Mesothelial cell of epicardium (in vitro differentiated cells): ENCODE data around the gene MGMT. TPM values are rescaled to one million over a fixed set of nuclear protein-coding genes. Genes with fewer than 3 reads are reported as not detected.

Source experiments
- DNase-seq, 2 experiments: peaks; one replicate each; pipeline ENCODE4 v3.0.0; 2021; ENCODE audit warnings: low spot score in 2 of 2; ENCODE audit not compliant: unreplicated experiment in 2 of 2
- H3K27ac Mint-ChIP-seq: 2 replicates; pipeline ENCODE4 v1.8.0; 2021; ENCODE audit warnings: mixed read lengths
- H3K27me3 Mint-ChIP-seq: 2 replicates; pipeline ENCODE4 v1.8.0; 2021; ENCODE audit warnings: low read depth, mixed read lengths
- H3K36me3 Mint-ChIP-seq: 2 replicates; pipeline ENCODE4 v1.8.0; 2021; ENCODE audit warnings: mixed read lengths
- H3K4me1 Mint-ChIP-seq: 2 replicates; pipeline ENCODE4 v1.8.0; 2021; ENCODE audit warnings: mixed read lengths
- H3K4me3 Mint-ChIP-seq: 2 replicates; pipeline ENCODE4 v1.8.0; 2021; ENCODE audit warnings: mild to moderate bottlenecking, moderate library complexity, mixed read lengths
- H3K9me3 Mint-ChIP-seq: 2 replicates; pipeline ENCODE4 v1.8.0; 2021; ENCODE audit warnings: mixed read lengths
- CTCF ChIP-seq: fragments of 200-600 bp; sonication (generic); IDR thresholded peaks from one replicate; pipeline ENCODE4 v1.5.0; 2021; ENCODE audit warnings: antibody characterized with exemption; ENCODE audit not compliant: unreplicated experiment
- total RNA-seq: library from RNA; stranded (reverse); gene quantifications from 3 replicates; pipeline ENCODE4 v1.2.1, GENCODE V29; 2021

The MGMT gene
- total RNA-seq, 1 donor from 2014 or later = 35.7 TPM

- H3K4me1 Mint-ChIP-seq = no peaks in the 10 kb centered on the region
- TF ChIP-seq CTCF = no peak
- H3K36me3 Mint-ChIP-seq = peaks cover 5% of the 10 kb centered on the region
- H3K4me3 Mint-ChIP-seq = no peak overlapping the region
- H3K27me3 Mint-ChIP-seq = no peaks in the 10 kb centered on the region
- H3K9me3 Mint-ChIP-seq = peaks cover 5% of the 10 kb centered on the region
- no peak for DNase-seq
- H3K27ac Mint-ChIP-seq = no peak overlapping the region
These were observed 248.8 kb downstream of the MGMT start for GRCh38 chr10:129715805-129716204.

- Mint-ChIP-seq H3K4me1 (no peaks in the 10 kb centered on the region), H3K27ac (no peak overlapping the region), H3K9me3 (peaks cover 9% of the 10 kb centered on the region), H3K4me3 (no peak overlapping the region), H3K27me3 (no peaks in the 10 kb centered on the region), H3K36me3 (peaks cover 9% of the 10 kb centered on the region)
- DNase-seq = no peak
- no peak for TF ChIP-seq CTCF
These were observed 249.2 kb downstream of the MGMT start for GRCh38 chr10:129716211-129716681.

- no peak for TF ChIP-seq CTCF
- no peaks in the 10 kb centered on the region for H3K4me1 Mint-ChIP-seq
- peaks cover 15% of the 10 kb centered on the region for H3K9me3 Mint-ChIP-seq
- no peaks in the 10 kb centered on the region for H3K27me3 Mint-ChIP-seq
- H3K36me3 Mint-ChIP-seq = peaks cover 12% of the 10 kb centered on the region
- DNase-seq = no peak
- no peak overlapping the region for H3K27ac Mint-ChIP-seq
- H3K4me3 Mint-ChIP-seq = no peak overlapping the region
These were observed 249.8 kb downstream of the MGMT start for GRCh38 chr10:129716881-129717280.

GRCh38 chr10:129717816-129718547 is 250.9 kb downstream of the MGMT start:
- H3K27ac Mint-ChIP-seq = no peak overlapping the region
- no peak for TF ChIP-seq CTCF
- peaks cover 20% of the 10 kb centered on the region for H3K9me3 Mint-ChIP-seq
- H3K4me3 Mint-ChIP-seq = no peak overlapping the region
- peaks cover 18% of the 10 kb centered on the region for H3K36me3 Mint-ChIP-seq
- no peak for DNase-seq
- H3K27me3 Mint-ChIP-seq = no peaks in the 10 kb centered on the region
- H3K4me1 Mint-ChIP-seq = no peaks in the 10 kb centered on the region

GRCh38 chr10:129718548-129719414 is 251.7 kb downstream of the MGMT start:
- H3K27ac Mint-ChIP-seq = no peak overlapping the region
- TF ChIP-seq CTCF = no peak
- H3K27me3 Mint-ChIP-seq = no peaks in the 10 kb centered on the region
- peaks cover 26% of the 10 kb centered on the region for H3K9me3 Mint-ChIP-seq
- no peak overlapping the region for H3K4me3 Mint-ChIP-seq
- H3K36me3 Mint-ChIP-seq = peaks cover 24% of the 10 kb centered on the region
- no peaks in the 10 kb centered on the region for H3K4me1 Mint-ChIP-seq
- DNase-seq = no peak
